Measurements from ENCODE around the gene SLC27A1.

The SLC27A1 gene

DNA sequence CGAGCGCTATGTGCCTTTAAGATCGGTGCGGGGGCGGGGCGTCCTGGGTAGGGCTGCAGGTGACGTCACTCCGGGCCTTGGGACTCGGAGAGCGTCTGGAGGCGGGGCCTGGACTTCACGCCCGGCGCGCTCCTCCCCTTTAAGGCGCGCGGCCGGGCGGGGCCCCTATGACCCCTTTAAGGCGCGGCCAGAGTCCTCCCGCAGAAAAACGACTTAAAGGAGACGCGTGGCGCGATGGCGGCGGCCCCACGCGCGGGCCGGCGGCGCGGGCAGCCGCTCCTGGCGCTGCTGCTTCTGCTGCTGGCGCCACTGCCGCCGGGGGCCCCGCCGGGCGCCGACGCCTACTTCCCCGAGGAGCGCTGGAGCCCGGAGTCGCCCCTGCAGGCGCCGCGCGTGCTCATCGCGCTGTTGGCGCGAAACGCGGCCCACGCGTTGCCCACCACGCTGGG is 85.2 kb downstream of the SLC27A1 start, which contains the start of gene COLGALT1:
COLGALT1 (plus strand) TSS at position 170 of the 449 bp plus-strand sequence; CDS start at position 235, 65 bp downstream.
- Histone ChIP-seq H3K27me3 (ENCODE audit: control insufficient read depth, insufficient read depth, low read length) (no peaks in the 10 kb centered on the region), H3K9ac (ENCODE audit: low read length) (peak within 1 kb of the TSS; percentile 78), H3K4me3 (ENCODE audit: low read length) (peak within 1 kb of the TSS; percentile 58), H3K36me3 (ENCODE audit: control insufficient read depth, insufficient read depth, low read length) (peaks cover 12% of the 10 kb centered on the region), H3K9me3 (ENCODE audit: control insufficient read depth, low read length) (no peaks in the 10 kb centered on the region), H3K4me1 (ENCODE audit: control insufficient read depth, insufficient read depth, low read length) (peaks cover 15% of the 10 kb centered on the region)
